GM21825 (cell line): ENCODE measurements around the gene ARHGAP26.

Experiments
- ATAC-seq: cut with Tn5 transposase; IDR thresholded peaks from one replicate; pipeline ENCODE4 v1.9.1; 2021; ENCODE audit warnings: mild to moderate bottlenecking, moderate library complexity; ENCODE audit not compliant: unreplicated experiment

The ARHGAP26 gene

GRCh38 chr5:143126174-143127019 is 356.2 kb downstream of the ARHGAP26 start:
- ATAC-seq: no peak

GRCh38 chr5:143128412-143129071 is 358.4 kb downstream of the ARHGAP26 start:
- ATAC-seq: no peak

- ATAC-seq: no peak
These were observed 359.0 kb downstream of the ARHGAP26 start for GRCh38 chr5:143129203-143129602.

- no peak for ATAC-seq
These were observed 359.9 kb downstream of the ARHGAP26 start for GRCh38 chr5:143129910-143130612.

- ATAC-seq: no peak
These were observed 360.6 kb downstream of the ARHGAP26 start for GRCh38 chr5:143130613-143131305.

- no peak for ATAC-seq
These were observed 361.8 kb downstream of the ARHGAP26 start for GRCh38 chr5:143131972-143132371.

- no peak for ATAC-seq
These were observed 362.6 kb downstream of the ARHGAP26 start for GRCh38 chr5:143132739-143133138.

GRCh38 chr5:143133721-143134120 is 363.5 kb downstream of the ARHGAP26 start:
- ATAC-seq: no peak

- no peak for ATAC-seq
These were observed 364.1 kb downstream of the ARHGAP26 start for GRCh38 chr5:143134269-143134668.

GRCh38 chr5:143134900-143135299 is 364.7 kb downstream of the ARHGAP26 start:
- ATAC-seq: no peak

GRCh38 chr5:143135832-143136551 is 365.8 kb downstream of the ARHGAP26 start:
- ATAC-seq: no peak

- no peak for ATAC-seq
These were observed 368.7 kb downstream of the ARHGAP26 start for GRCh38 chr5:143138839-143139238.

- ATAC-seq: no peak
These were observed 369.4 kb downstream of the ARHGAP26 start for GRCh38 chr5:143139585-143139984.

GRCh38 chr5:143140492-143141203 is 370.5 kb downstream of the ARHGAP26 start:
- no peak for ATAC-seq

- ATAC-seq: no peak
These were observed 371.5 kb downstream of the ARHGAP26 start for GRCh38 chr5:143141652-143142051.

- ATAC-seq: no peak
These were observed 372.6 kb downstream of the ARHGAP26 start for GRCh38 chr5:143142596-143143435.

- no peak for ATAC-seq
These were observed 373.8 kb downstream of the ARHGAP26 start for GRCh38 chr5:143143973-143144372.

- no peak for ATAC-seq
These were observed 375.3 kb downstream of the ARHGAP26 start for GRCh38 chr5:143145243-143146160.
